ENCODE results near the gene TADA2B. TPM values are rescaled to one million over a fixed set of nuclear protein-coding genes. Genes with fewer than 3 reads are reported as not detected.
"Not testable (repeated sequence)": the region's sequence is repeated elsewhere in the genome, so short reads cannot be mapped to it uniquely, and the experiment has no call there.

Gene TADA2B
- total RNA-seq, 2 experiments from 2014 or later: 7.7 to 10.0 TPM

DNA sequence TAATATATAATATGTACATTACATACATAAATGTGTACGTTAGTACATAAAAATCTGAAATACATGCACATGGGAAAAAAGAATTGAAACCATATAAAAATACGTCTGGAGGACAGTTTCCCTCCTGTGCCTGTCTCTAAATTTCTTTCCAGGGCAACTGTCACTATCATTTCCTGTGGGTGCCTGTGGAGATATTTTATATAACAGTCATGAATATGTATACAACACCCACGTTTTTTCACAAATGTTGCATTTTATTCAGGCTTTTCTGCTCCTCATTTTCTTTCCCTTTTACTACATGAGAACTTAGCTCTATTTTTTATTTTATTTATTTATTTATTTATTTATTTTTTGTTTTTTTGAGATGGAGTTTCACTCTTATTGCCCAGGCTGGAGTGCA is 48.9 kb downstream of the TADA2B start:
- H3K27ac Mint-ChIP-seq: no peak overlapping the region
- POLR2A ChIA-PET: no interaction called here
- peaks cover 5% of the 10 kb centered on the region for H3K27me3 Mint-ChIP-seq
- CTCF ChIA-PET: no interaction called here
- no peaks in the 10 kb centered on the region for H3K9me3 Mint-ChIP-seq
- no peaks in the 10 kb centered on the region for H3K36me3 Mint-ChIP-seq (ENCODE audit: low read depth)
- no peak overlapping the region for H3K4me3 Mint-ChIP-seq
- intact Hi-C loops (cut with micrococcal nuclease): no loop called here
- H3K4me1 Mint-ChIP-seq (ENCODE audit: low read depth): no peaks in the 10 kb centered on the region
- no peak for ATAC-seq
- DNase-seq: no peak
- TF ChIP-seq CTCF (IDR thresholded peaks at IDR 0.05): no peak

- no peaks in the 10 kb centered on the region for H3K36me3 Mint-ChIP-seq (ENCODE audit: low read depth)
- no peaks in the 10 kb centered on the region for H3K4me1 Mint-ChIP-seq (ENCODE audit: low read depth)
- DNase-seq: no peak
- intact Hi-C loops (cut with micrococcal nuclease): no loop called here
- no peaks in the 10 kb centered on the region for H3K9me3 Mint-ChIP-seq
- H3K4me3 Mint-ChIP-seq: no peak overlapping the region
- H3K27me3 Mint-ChIP-seq: peaks cover 5% of the 10 kb centered on the region
- ChIA-PET CTCF (interaction anchor here (0.7 to 1.0 kb wide), 2 partner anchors 8 to 15 kb away, joined by 3 read pairs; no protein-coding TSS in a partner anchor), POLR2A (no interaction called here)
- no peak overlapping the region for H3K27ac Mint-ChIP-seq
- no peak for ATAC-seq
- TF ChIP-seq CTCF (IDR thresholded peaks at IDR 0.05): no peak
These were observed 51.7 kb downstream of the TADA2B start for GRCh38 chr4:7094916-7095315.

GRCh38 chr4:7095611-7096155 is 52.5 kb downstream of the TADA2B start:
- Mint-ChIP-seq H3K9me3 (no peaks in the 10 kb centered on the region), H3K4me3 (no peak overlapping the region), H3K27ac (no peak overlapping the region), H3K27me3 (peaks cover 5% of the 10 kb centered on the region), H3K36me3 (ENCODE audit: low read depth) (no peaks in the 10 kb centered on the region), H3K4me1 (ENCODE audit: low read depth) (no peaks in the 10 kb centered on the region)
- CTCF ChIA-PET: interaction anchor here (1.0 kb wide), 1 partner anchor 15 kb away, joined by 3 read pairs; no protein-coding TSS in a partner anchor
- intact Hi-C loops (cut with micrococcal nuclease): no loop called here
- POLR2A ChIA-PET: no interaction called here
- DNase-seq (no peak), ATAC-seq (no peak)
- TF ChIP-seq CTCF (IDR thresholded peaks at IDR 0.05): no peak

DNA sequence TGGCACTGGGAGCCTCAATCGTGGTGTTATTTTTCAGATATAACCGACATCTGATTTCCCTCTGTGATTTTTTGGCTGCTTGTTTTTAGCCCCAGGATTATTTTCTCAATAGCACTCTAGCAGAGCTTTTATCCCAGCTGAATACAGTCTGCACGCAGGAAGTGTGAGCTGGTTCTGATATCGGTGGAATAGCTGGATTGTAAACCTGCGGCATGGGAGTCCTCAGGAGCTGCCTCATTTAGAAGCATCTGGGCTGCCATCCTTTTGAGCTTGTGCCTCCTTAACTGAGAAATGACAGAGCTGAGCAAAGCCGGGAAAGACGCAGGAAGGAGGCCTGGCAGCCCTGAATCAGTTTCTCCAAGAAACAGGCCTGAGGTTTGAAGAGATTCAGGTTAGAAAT is 53.1 kb downstream of the TADA2B start:
- H3K4me1 Mint-ChIP-seq (ENCODE audit: low read depth): peaks cover under 1% of the 10 kb centered on the region
- intact Hi-C loops (cut with micrococcal nuclease): no loop called here
- H3K36me3 Mint-ChIP-seq (ENCODE audit: low read depth): no peaks in the 10 kb centered on the region
- TF ChIP-seq CTCF (IDR thresholded peaks at IDR 0.05): no peak
- no peak for DNase-seq
- no peak overlapping the region for H3K4me3 Mint-ChIP-seq
- no peaks in the 10 kb centered on the region for H3K9me3 Mint-ChIP-seq
- no peak for ATAC-seq
- no peak overlapping the region for H3K27ac Mint-ChIP-seq
- POLR2A ChIA-PET: no interaction called here
- CTCF ChIA-PET: interaction anchor here (1.0 kb wide), 1 partner anchor 16 kb away, joined by 3 read pairs; no protein-coding TSS in a partner anchor
- H3K27me3 Mint-ChIP-seq: peaks cover 4% of the 10 kb centered on the region

DNA sequence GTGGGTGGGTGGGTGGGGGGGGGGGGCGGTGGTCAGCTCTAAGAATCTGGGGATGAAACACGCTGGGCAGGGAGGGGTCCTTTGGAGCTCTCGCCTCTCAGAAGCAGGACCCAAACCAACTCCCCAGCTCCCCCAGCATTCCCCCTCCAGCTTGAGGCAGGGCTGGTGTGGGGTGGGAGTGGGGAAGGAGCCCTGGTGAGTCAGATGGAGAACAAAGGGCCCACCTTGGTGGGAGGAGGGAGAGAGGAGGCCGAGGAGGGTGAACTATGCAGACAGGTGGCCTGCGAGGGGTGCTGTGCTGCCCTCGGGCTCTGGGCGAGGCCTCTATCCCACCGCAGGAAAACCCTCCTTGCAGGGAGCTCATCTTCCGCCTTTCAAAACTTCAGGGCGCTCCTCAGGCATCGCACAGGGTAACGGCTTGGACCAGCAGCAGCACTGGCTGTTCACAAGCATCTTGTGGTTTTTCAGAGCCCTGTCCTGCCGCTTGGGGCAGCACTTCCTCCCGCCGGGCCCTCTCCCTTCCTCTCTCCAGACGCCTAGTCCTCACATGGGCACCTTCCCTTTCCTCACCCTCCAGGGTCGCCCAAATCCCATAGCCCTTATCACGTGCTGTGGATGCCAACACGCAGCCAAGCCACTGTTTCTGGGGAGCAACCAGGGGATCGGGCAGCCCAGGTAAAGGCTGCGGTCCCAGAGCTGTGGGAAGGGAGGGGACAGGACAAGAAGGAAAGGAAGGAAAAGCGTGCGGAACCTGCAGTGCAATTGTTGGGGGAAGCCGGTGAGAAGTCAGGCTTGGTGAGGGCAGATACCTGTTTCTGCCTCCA is 58.7 kb downstream of the TADA2B start:
- TF ChIP-seq CTCF (IDR thresholded peaks at IDR 0.05): peak; percentile 66
- POLR2A ChIA-PET: interaction anchor here (1.3 kb wide), 1 partner anchor 40 kb away, joined by 3 read pairs; no protein-coding TSS in a partner anchor
- CTCF ChIA-PET: interaction anchor here (0.6 to 3.2 kb wide), 21 partner anchors 8 to 620 kb away, joined by 3 to 32 read pairs (median 3); partner anchors contain the start of genes GRPEL1, MRFAP1L1 and TADA2B
- H3K4me3 Mint-ChIP-seq: peak overlapping the region; percentile 86
- peaks cover 10% of the 10 kb centered on the region for H3K4me1 Mint-ChIP-seq (ENCODE audit: low read depth)
- H3K27ac Mint-ChIP-seq: no peak overlapping the region
- no peaks in the 10 kb centered on the region for H3K9me3 Mint-ChIP-seq
- intact Hi-C loops (cut with micrococcal nuclease): no loop called here
- peak; percentile 64 for ATAC-seq
- no peaks in the 10 kb centered on the region for H3K27me3 Mint-ChIP-seq
- H3K36me3 Mint-ChIP-seq (ENCODE audit: low read depth): no peaks in the 10 kb centered on the region
- DNase-seq: peak; percentile 73

DNA sequence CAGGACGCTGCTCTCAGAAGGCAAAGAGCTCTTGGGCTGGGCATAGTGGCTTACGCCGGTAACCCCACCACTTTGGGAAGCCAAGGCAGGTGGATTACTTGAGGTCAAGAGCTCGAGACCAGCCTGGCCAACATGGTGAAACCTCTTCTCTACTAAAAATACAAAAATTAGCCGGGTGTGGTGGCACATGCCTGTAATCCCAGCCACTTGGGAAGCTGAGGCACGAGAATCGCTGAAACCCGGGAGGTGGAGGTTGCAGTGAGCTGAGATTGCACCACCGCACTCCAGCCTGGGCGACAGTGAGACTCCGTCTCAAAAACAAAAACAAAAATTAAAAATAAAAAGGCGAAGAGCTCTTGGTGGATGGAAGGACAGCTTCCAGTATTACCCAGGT is 59.3 kb downstream of the TADA2B start:
- ATAC-seq: not testable (repeated sequence)
- DNase-seq: peak; percentile 20

More for the DNA sequence above, 59.3 kb downstream of the TADA2B start:
- intact Hi-C loops (cut with micrococcal nuclease); H3K27me3 Mint-ChIP-seq; H3K36me3 Mint-ChIP-seq (ENCODE audit: low read depth); H3K27ac Mint-ChIP-seq; H3K9me3 Mint-ChIP-seq: not testable (repeated sequence)
- POLR2A ChIA-PET: interaction anchor here (1.3 kb wide), 1 partner anchor 41 kb away, joined by 3 read pairs; no protein-coding TSS in a partner anchor
- CTCF ChIA-PET: interaction anchor here (0.6 to 3.2 kb wide), 17 partner anchors 8 to 620 kb away, joined by 3 to 32 read pairs (median 3); partner anchors contain the start of genes GRPEL1 and TADA2B
- Mint-ChIP-seq H3K4me3 (peak overlapping the region; percentile 86), H3K4me1 (ENCODE audit: low read depth) (peaks cover 10% of the 10 kb centered on the region)

Data from activated CD8-positive, alpha-beta T cell treated with anti-CD3 and anti-CD28 coated beads for 36 hours (primary cell).